GM18519 (cell line): ENCODE measurements around the gene ADGRD1.
"Not testable (repeated sequence)": the region's sequence is repeated elsewhere in the genome, so short reads cannot be mapped to it uniquely, and the experiment has no call there.

Experiments
- ATAC-seq: cut with Tn5 transposase; IDR thresholded peaks from one replicate; pipeline ENCODE4 v1.9.1; 2021; ENCODE audit warnings: mild to moderate bottlenecking, moderate library complexity; ENCODE audit not compliant: unreplicated experiment, low FRiP score

Gene ADGRD1

DNA sequence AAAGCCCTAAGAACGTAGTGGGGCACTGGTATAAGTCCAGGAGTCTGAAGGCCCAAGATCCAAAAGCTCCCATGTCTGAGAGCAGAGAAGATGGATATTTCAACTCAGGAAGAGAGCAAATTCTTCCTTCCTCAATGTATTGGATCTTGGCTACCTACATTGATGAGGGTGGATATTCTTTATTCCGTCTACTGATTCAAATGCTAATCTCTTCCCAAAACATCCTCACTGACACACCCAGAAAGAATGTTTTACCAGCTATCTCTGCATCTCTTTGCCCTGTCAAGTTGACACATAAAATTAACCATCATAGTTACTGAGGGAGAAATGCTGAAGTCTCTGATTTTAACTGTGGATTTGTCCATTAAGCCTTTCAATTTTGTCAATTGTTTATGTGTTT, 16.6 kb upstream of the ADGRD1 start:
- ATAC-seq, result no peak

DNA sequence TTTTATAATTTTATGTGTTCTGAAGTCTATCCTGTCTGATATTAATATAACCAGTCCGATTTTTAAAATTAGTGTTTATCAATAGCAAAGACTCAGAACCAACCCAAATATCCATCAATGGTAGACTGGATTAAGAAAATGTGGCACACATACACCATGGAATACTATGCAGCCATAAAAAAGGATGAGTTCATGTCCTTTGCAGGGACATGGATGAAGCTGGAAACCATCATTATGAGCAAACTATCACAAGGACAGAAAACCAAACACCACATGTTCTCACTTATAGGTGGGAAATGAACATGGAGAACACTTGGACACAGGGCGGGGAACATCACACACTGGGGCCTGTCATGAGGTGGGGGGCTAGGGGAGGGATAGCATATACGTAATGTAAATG, 16.2 kb upstream of the ADGRD1 start:
- not testable (repeated sequence) for ATAC-seq

DNA sequence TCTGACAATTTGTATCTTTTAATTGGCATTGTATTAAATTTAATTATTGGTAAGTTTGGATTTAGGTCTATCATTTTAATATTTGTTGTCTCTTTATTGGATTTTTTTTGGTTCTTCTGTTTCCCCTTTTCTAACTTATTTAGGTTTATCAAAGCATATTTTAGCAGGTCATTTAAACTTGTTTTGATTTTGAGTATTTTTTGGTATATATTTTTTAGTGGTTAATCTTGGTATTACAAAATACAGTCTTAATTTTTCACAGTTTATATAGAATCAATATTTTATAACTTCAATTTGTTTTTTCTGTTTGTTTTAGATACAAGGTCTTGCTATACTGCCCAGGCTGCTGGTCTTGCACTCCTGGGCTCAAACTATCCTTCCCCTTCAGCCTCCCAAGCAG, 15.5 kb upstream of the ADGRD1 start:
- ATAC-seq, result no peak

DNA sequence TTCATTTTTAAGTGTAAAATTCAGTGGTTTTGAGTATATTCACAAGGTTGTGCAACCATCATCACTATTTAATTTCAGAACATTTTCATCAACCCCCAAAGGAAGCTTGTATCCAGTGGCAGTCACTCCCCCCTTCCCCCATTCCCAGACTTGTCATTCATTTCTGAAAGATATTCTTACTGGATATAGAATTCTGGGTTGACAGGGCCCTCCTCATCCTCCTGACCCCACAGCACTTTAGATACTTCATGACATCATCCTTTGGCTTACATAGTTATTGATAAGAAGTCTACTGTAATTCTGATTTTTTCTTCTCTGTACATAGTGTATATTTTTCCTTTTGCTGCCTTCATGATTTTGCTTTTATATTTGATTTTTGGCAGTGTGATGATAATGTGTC, 8.8 kb upstream of the ADGRD1 start:
- ATAC-seq, result no peak

DNA sequence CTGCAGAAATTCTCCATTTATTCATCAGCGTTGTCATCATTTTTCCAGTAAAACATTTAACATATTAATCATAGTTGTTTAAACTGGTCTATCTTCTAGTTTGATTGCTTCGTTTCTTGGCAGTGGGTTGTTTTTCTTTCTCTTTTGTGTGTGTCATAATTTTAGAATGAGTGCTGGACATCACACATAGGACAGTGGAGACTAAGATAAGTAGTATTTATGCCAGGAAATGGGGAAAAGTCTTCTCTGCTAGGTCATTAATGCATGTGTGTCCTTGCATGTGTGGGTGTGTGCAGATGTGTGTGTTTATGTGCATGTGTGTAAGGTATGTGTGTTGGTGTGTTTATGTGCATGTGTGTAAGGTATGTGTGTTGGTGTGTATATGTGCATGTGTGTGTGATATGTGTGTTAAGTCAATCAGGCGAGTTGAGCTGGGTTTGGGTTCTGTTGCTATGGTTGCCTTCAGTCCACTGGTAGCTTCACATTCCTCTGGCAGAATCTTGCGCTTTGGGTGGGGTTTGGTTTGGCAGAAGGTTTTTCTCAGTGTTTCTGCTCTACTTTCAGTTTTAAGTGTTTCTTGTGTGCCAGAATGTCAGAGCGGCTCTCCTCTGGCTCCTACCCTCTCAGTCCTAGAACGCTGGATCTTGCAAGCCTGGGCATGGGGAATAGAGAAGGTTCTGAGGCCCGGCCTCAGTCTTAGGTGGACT, 7.8 kb upstream of the ADGRD1 start:
- ATAC-seq, result no peak

DNA sequence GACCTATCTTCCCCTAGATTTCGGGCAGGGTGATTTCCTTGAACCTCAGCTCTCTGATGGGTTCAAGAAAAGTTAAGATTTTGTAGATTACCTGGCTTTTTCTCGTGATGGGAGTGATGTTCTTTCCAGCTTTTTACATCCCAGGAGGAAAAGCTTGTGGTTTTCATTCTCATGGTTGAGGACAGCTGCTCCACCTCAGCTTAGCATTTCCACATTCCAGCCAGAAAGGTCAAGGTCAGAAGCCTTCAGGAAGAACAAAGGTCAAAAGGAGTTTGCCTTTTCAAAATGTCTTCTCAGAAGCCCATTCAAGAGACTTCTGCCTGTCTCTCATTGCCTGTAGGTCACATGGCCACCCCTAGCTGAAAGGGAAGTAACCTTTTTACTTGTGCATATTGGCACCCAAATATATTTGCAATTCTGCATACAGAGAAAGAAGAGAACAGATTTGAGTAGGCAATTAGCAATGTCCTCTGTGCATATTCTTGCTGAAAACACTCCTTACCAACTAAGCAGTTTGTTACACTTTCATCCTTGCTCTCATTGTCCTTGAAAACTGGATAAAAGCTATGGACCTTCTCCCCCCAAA, 6.6 kb upstream of the ADGRD1 start:
- ATAC-seq, result no peak

DNA sequence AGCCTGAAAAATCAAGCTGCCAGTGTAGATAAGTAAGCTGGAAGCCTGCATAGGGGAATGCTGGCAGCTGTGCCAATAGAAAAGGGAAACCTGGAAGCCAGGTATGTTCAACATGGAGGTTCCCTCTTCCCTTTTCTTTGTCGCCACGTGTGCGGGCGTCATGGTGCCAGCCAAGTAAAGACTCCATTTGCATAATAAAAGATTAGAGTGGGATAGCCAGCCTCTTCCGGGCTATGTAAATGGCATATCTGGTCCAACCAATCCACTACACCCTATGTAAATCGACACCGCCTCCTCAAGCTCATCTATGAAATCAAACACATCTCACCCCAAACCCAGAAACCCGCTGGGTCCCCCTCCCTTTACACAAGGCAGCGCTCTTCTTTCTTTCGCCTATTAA, 5.6 kb upstream of the ADGRD1 start:
- ATAC-seq, result no peak

DNA sequence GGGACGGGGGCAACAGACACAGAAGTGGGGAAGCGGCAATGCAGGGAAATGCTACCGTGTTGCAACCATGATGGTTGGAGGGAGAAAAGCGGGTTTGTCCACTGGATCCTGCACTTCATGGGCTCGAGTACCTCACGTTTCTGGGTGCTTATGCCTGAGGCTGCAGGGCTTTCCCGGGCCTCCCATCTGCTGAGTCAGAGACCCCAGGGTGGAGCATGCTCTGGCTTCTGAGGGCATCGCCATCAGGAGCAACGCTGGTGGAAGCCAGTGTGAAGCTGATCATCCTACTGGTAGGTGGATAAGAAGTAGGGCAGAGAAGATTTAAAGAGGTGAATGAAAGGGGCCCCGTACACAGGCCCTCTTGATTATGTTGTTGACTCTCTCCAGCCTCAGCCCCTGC, 5.0 kb upstream of the ADGRD1 start:
- no peak for ATAC-seq

DNA sequence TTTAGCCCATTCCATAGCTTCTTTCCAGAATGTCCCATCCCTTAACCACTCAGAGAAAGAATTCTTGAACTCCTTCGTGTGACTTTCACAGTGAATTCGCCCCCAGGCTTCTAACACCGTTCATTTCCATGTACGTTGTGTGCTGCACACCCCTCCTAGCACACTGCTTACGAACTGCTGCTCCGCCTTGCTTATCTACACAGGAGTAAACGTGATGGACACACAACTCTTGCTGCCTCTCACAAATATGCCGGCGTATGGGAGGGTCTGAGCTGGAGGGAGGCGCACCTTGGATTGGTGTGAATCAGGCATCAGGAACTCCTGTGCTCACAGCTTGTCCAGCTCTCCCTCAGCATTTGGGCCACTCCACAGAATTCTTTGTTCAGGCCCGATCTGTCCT, 3.9 kb upstream of the ADGRD1 start:
- ATAC-seq, result no peak

DNA sequence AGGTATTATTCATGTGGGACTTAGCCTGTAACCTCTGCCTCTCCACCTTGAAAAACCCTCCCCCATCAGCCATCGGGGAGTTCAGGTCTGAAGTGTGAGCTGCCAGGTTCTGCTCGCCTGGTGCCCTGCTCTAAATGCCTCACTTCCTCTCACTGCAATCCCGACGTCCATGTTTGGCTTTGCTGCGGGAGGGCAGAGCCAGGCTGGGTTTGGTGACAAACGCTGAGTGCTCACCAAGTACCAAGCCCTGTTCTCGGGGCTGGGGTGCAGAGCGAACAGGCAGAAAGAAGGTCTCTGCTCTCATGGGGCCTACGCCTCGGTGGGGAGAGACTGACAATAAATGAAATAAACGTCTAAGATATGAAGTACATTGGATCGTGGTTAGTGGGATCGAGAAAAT, 2.1 kb upstream of the ADGRD1 start:
- ATAC-seq, result no peak

DNA sequence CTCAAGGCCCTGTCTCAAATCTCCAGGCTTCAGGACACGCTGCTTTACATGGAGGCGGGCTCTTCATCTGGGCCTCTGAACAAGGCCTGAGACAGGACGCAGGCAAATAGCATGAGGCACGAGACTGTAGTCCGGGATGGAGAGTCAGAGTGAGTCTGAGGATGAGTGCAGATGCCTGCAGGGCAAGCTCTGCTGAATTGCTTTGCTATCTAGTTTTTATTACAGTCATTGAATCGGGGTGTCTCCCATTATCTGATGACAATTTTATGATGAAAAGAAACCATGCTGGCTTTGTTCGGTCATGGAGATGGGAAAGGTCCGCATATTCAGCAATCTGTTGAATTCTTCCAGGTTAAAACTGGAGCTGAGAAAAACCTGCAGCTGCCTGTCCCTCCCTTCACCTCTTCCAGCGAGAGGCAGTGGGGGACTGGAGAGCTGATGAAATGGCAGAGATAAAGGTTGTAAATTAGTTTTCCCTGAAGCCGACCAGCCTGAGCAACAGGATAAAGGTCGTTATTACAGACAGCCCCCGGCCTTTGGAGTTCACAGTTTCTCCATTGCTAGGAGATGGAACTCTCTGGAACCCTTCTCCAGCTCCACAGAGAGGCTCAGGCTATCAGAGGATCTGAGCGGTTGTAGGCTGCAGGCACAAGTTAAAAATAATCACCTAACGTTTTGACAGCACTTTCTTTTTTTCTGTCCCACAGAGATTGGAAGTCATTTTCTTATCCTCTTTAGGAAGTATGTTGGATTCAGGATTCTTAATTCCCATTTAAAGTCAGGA, 1.3 kb upstream of the ADGRD1 start:
- ATAC-seq, result no peak

DNA sequence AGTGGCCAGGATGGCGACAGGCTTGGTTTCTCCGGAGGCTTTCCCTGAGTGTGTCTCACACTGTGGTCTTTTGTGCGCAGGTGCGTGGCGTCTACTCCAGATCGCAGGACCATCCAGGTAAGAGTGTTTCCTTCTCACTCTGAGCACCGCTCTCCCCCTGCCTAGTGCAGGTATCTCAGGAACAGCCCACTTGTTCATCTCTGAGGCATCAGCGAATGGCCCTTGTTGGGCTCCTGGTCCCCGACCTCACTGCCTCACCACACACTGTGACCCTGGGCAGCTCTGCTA, 781 bp downstream of the ADGRD1 start:
- ATAC-seq, result no peak

DNA sequence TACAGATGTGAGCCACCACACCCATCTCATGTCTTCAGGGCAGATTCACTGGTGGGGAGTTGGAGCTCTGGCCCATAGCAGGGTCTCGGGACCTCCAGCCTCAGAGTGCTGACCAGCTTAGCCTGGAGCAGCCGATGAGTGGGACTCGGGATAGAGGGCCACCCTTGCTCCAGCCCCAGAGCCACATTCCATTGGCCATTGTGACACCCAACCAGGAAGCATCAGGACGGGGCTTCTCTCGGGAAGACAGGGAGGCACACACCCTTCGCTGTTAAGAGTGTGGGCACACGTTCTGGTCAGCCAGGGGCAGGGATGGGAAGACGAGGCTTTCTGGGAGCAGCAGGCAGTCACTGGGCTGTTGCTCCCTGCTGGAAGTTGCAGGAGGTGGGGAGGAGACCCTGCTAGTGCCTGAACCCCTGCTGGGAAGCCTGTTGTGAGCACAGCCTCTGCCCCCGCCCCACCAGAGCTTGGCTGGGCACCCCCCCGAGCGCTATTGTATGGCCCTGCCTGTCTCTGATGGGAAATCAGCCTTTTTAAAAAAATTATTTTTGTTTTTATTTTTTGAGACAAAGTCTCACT, 1.6 kb downstream of the ADGRD1 start:
- ATAC-seq, result no peak

DNA sequence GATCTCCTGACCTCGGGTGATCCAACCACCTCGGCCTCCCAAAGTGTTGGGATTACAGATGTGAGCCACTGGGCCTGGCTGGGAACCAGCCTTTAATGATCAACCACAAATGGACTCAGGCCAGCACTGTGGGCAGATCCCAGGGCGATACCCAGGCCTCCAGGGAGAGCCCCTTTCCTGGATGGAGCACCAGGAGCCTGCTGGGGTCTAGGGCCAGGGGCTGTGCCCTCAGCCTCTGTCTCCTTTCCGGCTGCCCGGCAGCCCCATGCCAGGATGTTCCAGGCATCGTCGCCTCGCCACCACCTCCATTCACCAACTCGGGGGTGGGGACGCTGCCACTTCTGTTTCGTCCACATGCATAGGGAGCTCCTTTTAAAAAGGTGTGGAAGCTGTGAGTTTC, 2.3 kb downstream of the ADGRD1 start:
- ATAC-seq, result no peak

DNA sequence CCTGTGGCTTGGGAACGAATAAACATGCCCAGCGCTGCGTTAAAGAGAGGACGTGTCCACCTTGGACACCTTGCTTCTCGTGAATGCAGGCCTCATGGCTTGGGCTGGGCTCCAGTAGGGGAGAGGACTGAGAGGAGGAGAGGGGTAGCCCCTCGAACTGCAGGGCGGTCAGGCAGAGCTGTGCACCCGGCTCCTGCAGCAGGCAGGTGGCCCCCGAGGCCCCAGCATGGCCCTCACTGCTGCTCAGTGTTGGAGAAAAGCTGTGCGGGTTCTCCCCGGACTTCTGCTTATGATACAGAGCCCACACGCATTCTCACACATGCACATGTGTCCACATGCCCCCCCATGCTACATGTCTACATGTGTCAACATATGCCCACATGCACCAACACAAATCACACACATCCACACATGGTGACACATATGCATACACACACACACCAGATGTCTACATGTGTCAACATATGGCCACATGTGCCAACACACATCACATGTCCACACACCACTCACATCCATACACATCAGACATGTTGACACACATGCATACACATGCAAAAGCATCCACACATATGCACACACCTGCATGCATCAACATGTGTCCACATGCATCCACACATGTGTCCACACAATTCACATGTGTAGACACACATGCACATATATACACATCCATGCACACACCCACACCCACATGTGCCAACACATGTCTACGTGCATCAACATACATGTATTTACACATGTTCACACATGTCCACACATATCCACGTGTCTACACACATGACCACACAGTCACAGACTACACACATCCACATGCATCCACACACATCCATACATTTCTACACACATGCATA, 3.0 kb downstream of the ADGRD1 start:
- ATAC-seq, result no peak

DNA sequence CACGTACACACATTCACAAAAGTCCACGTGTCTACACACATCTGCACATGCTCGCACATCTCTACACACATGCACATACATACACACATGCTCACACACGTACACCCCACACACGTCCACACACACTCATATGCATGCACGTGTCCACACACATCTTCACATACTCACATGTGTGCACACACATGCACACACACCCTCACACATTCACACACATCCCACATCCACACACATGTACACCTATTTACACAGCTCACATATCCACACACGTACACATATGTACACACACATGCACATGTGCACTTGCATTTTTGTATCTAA, 3.6 kb downstream of the ADGRD1 start:
- no peak for ATAC-seq

DNA sequence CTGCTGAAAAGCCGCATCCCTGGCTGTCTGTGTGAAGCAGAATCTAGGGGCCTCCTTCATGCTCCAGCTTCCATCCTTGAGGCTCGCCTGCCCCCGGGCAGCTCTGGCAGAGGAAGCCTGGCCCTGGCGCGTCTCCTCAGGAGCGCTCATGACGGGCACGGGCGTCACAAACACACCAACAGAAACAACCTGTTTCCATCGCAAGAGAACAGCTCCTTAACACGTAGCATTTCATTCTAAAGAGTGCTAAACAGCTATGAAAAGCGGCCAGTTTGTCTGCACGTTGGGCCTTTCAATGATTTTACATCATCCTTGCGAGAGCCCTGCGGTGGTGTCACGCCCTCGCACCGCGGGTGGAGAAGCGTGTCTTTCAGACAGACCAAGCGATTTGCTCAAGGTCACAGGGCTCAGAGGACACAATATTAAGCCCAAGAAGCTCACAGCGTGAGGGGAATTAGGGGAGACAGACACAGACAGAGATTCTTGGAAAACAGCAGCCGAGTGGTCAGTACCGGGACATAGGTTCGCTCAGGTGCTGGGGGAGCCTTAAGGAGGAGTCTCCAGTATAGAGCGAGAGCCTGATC, 4.9 kb downstream of the ADGRD1 start:
- no peak for ATAC-seq

DNA sequence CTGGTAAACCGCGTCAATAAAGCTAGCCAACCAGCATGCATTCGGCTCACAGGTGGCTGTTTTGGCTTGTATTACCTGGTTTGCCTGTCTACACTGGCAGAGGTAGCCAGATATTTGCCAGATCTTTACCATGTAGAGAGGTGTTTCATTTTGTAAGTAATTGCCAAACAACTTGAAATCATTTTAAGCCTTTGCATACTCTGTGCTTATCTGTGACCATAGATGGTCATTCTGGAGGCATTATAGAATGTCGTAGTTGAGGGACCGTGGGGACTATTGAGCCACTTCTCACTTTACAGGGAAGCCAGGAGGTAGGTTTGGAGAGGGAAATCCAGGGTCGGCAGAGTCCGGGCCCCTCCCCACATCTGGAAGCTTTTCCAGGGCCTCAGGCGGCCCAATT, 5.9 kb downstream of the ADGRD1 start:
- ATAC-seq, result no peak

DNA sequence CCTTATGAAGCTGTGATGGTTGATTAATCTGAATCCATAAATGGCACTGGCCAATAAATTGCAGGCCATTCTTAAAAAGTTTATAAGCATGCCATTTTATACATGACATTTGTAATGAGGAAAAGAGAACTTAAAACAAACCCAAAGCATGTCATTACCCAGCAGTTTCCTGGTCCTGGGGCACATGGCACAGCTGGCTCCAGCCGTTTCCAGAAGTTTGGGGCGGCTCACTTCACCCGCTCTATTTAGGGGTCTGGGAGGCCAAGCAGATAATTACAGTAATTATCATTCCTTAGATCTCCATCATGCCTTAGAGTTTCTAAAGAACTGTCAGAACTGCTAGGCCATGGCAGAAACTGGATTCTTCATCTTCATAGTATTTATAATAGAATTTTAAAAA, 6.4 kb downstream of the ADGRD1 start:
- no peak for ATAC-seq

DNA sequence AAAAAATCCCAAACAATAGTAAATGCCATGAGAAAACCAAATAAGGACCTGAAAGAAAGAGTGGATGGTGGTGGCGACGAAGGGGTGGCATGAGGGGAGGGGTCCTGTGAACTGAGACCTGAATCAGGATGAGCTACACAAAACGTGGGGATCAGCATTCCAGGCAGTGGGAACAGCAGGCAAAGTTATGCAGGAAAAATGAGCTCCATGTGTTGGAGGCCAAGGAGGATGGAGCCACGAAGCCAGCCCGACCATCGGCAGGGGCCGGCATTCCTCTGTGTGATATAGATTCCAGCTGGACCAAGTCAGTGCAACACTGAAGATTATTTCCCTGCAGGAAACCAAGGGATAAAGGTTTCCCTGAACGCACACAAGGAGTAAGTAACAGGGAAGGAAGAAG, 7.1 kb downstream of the ADGRD1 start:
- ATAC-seq, result no peak
